GM12875 (cell line): ENCODE data around the gene AGRN.

Experiments used
- H3K4me3 ChIP-seq: one replicate; pipeline ENCODE4 v1.5.1; 2011; ENCODE audit warnings: low read depth, low read length, control low read depth
- CTCF ChIP-seq: IDR thresholded peaks from 2 replicates; pipeline ENCODE4 v1.5.1; 2011; ENCODE audit warnings: low read depth, mild to moderate bottlenecking, control low read depth, inconsistent platforms, low read length, moderate library complexity, borderline replicate concordance; ENCODE audit not compliant: insufficient read depth

Gene AGRN

DNA sequence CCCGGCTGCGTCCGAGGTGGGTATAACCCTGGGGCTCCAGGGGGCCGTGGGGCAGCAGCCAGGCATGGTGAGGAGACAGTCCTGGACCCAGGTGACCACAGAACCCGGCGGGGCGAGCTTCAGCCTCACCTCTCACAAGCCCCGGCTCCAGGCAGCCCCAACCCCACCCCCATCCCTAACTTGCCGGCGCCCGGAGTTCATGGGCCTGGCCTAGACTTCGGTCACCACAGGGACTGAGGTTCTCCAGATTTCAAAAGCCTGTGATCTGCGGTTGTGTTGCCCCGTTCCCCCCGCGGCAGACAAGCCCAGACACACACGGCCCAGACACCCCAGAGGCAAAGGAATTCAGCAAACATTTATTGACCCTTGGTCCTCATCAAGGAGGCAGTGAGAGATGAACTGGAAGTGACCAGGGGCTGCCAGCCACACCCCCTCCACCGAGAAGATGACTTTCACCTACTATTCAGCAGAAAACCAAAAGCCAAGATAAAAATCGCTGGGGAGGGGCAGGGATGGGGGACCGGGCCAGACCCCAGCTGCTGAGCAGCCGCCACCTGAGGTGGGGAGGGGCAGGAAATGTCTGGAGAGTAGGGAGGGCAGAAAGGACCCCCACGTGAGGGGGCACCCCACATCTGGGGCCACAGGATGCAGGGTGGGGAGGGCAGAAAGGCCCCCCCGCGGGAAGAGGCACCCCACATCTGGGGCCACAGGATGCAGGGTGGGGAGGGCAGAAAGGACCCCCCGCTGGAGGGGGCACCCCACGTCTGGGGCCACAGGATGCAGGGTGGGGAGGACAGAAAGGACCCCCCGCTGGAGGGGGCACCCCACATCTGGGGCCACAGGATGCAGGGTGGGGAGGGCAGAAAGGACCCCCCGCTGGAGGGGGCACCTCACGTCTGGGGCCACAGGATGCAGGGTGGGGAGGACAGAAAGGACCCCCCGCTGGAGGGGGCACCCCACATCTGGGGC lies 24.0 kb upstream of the AGRN start:
- H3K4me3 ChIP-seq = no peak overlapping the region
- no peak for TF ChIP-seq CTCF

DNA sequence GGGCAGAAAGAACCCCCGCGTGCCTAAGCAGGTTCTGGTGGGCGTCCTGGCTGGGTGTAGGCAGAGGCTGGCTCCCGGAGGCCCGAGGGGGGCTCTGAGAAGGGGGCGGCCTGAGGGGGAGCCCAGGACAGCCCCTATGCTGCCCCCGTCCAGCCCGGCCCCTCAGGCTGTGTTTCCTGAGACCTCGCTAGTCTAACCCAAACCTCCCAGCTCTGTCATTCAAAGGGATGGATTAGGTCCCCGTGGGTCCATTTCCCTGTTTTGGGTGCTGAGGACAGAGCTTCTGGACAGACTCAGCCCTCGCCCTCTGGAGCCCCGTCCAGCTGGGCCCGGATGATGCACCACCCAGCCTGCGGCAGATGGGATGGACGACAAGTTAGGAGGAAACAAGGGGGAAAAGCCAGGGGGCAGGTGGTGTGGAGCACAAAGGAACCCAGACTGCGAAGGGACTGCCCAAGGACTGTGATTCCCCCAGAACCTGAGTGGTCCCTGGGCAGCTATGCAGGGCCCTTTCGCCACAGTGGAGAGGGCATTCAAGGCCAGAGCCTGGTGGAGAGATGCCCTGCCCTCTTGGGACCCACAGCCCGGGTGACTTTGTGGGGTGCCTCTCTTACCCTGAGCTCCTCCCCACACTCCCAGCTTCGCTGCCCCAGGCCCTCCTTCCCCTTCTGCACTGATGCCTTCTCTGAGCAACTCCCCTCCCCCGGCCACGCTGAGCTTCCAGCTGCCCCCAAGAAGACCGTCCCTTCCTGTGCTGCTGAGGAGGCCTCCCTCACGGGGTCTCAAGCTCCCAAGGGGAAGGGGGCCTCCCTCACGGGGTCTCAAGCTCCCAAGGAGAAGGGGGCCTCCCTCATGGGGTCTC lies 22.8 kb upstream of the AGRN start:
- H3K4me3 ChIP-seq = no peak overlapping the region
- no peak for TF ChIP-seq CTCF

DNA sequence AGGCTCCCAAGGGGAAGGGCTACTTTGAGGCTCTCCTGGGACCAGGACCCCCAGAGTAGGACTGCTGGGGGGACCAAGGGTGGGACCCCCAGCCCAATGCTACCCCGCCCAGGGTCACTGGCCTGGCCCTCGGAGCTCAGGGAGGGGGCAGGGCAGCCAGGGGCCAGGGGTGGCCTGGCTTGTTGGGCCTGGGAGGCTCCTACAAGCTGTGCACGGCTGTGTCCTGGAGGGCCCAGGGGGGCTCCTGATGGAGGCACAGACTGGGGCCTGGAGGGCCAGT lies 22.3 kb upstream of the AGRN start:
- no peak overlapping the region for H3K4me3 ChIP-seq
- TF ChIP-seq CTCF = no peak

DNA sequence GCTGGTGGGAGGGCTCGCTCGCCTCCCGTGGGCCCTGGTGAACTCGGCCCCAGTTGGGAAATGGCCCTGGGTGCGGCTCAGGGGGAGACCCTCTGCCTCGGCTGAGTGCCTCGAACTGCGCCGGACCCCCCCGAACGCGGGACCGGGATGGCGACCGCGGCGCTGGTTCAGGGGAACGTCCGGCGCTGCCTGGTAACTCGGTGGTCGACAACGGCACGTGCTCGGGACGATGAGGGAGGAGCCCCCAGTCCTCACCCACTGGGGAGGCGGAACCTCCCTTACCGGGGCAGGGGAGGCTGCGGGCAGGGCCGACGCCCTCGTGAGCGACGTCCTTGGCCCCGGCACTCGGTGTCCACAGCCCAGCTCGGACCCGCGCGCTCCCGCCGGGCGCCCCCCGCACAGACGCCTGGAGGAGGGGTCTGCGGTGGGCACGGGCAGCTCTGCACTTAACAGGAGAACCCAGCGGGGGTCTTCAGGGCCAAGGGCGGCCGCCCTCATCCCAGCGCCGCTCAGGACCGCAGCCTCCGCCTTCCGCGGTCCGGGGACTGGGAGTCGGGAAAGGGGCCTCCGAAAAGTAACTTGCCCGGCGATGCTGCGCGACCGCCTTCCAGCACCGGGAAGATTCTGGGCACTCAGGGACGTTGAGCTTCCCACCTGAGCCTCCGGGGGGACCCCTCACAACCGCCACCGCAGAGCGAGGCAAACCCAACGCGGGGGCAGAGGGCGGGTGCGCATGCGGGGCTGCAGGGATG lies 21.8 kb upstream of the AGRN start:
- H3K4me3 ChIP-seq = no peak overlapping the region
- TF ChIP-seq CTCF = no peak

DNA sequence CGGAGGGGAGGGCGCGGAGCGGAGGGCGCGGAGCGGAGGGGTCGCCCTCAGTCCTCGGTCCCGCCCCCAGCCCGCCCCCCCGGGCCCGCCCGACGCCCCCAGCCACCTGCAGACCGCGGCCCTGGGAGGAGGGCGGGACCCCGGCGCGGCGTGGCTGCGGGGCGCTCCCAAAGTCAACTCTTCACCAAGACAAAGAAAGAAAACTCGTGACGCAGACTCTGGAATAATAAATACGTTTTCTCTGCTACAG lies 21.2 kb upstream of the AGRN start:
- no peak for TF ChIP-seq CTCF
- H3K4me3 ChIP-seq = no peak overlapping the region

DNA sequence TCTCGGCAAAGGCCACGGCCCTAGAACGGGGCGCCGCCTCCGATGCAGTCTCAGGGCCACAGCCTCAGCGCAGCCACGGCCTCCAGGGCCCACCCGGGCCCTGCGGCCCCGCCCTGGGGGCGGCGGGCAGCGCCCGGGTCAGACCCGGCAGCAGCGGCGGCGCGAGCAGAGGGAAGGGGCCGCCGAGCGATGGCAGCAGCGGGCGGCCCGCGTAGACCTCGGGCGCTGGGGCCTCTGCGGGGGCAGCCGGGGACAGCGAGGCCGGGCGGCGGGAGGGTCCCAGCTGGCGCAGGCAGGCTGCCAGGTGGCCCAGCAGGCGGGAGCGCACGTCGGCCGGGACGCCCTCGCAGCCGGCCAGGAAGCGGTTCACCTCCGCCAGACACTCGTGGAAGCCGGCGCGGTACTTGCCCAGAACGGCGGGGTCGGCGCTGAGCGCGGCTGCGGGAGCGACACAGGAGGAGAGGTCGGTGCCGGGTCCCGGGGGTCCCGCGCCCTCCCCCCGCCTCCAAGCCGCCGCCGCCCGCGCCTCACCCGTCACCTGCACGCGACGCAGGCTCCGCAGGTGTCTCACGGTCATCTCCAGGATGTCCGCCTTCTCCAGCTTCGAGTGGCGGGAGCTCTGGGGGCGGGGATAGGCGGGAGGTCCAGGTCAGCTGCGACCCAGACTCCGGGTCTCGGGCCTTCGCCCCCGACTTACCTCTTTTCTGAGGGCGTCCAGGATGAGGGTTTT lies 20.8 kb upstream of the AGRN start:
- no peak for TF ChIP-seq CTCF
- H3K4me3 ChIP-seq = no peak overlapping the region
